ENCODE results near the gene MLLT10.

- no peak for TF ChIP-seq CTCF (IDR thresholded peaks at IDR 0.05; ENCODE audit: extremely low read depth in 1 of 2, insufficient read depth in 1 of 2, low read depth in 1 of 2, low read length in 2 of 2)
- TF ChIP-seq EZH2 (IDR thresholded peaks at IDR 0.05; ENCODE audit: borderline replicate concordance, low read depth, low read length, severe bottlenecking), result no peak
Observed at GRCh38 chr10:21509341-21510240, 24.4 kb upstream of the MLLT10 start.

Measured in endothelial cell of umbilical vein (primary cell).